CD1c-positive myeloid dendritic cell (primary cell): ENCODE results near the gene ARHGAP28.
"Not testable (repeated sequence)": the region's sequence is repeated elsewhere in the genome, so short reads cannot be mapped to it uniquely, and the experiment has no call there.

Experiments
- DNase-seq: peaks from one replicate; pipeline ENCODE4 v3.0.0-alpha.2; 2016; ENCODE audit errors: extremely low spot score

ARHGAP28 gene

GRCh38 chr18:6816154-6816553 is 86.6 kb downstream of the ARHGAP28 start:
- DNase-seq = no peak

DNA sequence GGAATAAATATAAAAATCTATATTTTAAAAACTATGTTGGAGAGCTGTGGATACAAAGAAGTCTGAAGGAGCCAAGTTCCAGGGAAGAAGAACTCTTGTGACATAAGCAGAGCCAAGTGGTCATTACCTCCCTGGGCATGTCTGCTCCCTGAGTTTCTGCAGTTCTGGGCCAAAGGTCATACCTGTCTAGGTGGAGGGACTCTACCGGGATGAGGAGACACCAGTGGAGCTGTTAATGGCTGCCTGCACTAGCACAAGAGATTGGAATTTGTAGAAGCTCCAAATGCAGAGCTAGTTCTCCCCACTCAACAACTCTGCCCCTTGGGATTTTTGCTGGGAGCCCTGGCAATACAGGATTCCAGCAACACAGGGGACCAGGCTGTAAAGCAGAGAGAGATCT is 89.8 kb downstream of the ARHGAP28 start:
- no peak for DNase-seq

DNA sequence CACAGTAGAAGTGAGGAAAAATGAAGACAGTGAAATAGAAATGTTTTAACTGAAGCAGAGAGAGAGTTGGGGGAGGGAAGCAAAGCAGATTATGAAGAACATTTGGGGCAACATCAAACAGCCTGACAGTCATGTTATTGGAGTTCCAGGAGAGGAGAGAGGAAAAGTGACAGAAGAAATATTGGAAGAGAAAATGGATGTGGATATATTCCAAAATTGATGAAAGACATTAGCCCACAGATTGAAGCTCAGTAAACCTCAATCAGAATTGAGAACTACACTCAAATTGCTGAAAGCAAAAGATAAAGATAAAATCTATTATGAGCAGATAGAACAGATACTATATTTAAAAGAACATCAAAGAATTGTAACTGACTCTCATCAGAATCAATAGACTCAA is 90.8 kb downstream of the ARHGAP28 start:
- DNase-seq = no peak

DNA sequence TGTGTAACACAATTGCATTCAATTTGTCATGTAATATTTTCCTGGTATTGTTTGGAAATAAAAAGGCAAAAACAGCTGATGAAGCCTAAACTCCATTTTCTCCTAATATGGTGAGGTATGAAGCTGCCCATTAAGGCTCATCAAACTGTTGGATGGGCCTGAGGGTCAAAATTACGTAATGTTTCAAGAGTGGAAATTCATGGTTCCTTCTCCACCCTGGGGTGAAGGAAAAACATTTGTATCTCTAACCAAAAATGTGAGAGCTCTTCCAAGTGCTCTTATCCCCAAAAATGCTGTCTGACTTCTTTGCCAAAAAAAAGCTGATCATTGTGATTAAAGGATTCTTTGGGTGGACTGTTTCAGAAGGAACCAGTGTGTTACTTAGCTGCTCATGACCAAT is 91.8 kb downstream of the ARHGAP28 start:
- no peak for DNase-seq

DNA sequence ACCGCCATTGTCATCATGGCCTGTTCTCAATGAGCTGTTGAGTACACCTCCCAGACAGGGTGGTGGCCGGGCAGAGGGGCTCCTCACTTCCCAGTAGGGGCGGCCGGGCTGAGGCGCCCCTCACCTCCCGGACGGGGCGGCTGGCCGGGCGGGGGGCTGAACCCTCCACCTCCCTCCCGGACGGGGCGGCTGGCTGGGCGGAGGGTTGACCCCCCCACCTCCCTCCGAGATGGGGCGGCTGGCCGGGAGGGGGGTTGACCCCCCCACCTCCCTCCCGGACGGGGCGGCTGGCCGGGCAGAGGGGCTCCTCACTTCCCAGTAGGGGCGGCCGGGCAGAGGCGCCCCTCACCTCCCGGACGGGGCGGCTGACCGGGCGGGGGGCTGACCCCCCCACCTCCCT is 97.6 kb downstream of the ARHGAP28 start:
- not testable (repeated sequence) for DNase-seq

DNA sequence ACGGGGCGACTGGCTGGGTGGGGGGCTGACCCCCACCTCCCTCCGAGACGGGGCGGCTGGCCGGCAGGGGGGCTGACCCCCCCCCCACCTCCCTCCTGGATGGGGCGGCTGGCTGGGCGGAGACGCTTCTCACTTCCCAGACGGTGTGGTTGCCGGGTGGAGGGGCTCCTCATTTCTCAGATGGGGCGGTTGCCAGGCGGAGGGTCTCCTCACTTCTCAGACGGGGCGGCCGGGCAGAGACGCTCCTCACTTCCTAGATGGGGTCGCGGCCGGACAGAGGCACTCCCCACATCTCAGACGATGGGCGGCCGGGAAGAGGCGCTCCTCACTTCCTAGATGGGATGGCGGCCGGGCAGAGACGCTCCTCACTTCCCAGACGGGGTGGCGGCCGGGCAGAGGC is 98.0 kb downstream of the ARHGAP28 start:
- DNase-seq = not testable (repeated sequence)

DNA sequence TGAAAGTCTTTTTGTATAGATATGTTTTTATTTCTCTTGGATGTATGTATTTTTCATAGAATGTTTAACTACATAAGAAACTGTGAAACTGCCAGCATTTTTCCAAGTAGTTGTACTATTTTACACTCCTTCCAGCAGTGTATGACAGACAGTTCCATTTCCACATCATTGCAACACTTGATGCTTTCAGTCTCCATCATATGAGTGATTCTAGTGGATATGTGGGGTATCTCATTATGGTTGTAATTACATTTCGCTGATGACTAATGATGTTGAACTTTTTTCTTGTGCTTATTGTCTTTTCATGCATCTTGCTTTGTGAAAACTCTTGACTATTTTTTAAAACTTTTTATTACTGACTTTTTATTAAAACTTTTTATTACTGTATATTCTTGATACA is 101.4 kb downstream of the ARHGAP28 start:
- no peak for DNase-seq

DNA sequence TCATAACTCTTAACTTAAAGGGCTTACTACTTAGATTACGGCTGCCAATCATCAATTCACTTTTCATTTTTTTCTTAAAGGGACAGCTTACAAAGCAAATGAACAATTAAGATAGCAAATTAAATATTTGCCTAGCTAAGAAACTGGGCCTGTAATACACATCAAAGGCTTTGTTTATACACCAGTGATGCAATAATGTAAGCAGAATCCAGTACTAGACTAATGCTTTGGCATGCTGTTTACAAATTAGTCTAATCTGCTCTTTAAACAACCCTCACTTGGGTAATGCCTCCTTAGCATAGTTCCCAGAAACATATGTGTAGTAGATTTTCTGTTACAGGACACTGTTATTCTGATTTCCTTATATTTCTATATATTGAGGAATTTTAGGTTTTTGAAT is 105.8 kb downstream of the ARHGAP28 start:
- DNase-seq = no peak

- no peak for DNase-seq
Observed at GRCh38 chr18:6836331-6836730, 106.8 kb downstream of the ARHGAP28 start.

GRCh38 chr18:6837904-6838303 is 108.4 kb downstream of the ARHGAP28 start:
- no peak for DNase-seq

DNA sequence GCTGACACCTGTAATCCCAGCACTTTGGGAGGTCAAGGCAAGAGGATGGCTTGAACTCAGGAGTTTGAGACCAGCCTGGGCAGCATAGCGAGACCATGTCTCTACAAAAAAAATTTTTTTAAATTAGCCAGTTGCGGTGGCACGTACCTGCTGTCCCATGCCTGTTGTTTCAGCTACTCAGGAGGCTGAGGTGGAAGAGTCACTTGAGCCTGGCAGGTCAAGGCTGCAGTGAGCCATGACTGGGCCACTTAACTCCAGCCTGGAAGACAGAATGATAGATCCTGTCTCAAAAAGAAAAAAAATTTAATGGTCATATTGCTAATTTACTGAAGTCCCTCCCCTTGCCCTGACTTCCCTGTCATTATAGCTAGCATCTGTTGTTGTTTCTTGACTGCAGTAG is 112.6 kb downstream of the ARHGAP28 start:
- DNase-seq = no peak

DNA sequence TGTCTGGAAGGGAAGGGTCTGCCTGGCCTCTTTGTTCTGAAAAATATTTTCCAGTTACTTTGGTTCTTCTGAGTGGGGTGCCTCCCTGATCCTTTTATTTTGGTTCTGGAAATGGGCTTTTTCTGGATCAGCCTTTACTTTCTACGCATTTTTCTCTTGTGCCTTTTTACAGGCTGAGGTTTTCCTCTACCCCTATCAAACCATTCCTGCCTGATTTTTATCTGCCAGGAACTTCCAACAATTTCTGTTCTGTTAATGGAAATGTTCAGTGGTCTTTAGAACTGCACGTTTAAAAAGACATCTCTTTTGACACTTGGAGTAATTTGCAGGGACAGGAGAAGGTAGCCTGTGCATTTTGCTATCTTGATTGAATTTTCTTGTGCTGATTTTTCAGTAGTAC is 113.8 kb downstream of the ARHGAP28 start:
- DNase-seq = no peak

DNA sequence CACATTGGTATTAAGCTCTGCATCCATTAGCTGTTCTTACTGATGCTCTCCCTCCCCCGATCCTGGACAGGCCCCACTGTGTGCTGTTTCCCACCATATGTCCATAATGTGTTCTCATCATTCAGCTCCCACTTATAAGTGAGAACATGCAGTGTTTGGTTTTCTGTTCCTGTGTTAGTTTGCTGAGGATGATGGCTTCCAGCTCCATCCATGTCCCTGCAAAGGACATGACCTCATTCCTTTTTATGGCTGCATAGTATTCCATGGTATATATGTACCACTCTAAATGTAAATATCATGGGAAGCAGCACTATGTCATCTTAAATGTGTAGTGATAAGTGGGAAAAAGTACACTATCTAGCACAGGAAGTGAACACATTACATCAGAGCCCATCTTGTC is 116.0 kb downstream of the ARHGAP28 start:
- DNase-seq = not testable (repeated sequence)

DNA sequence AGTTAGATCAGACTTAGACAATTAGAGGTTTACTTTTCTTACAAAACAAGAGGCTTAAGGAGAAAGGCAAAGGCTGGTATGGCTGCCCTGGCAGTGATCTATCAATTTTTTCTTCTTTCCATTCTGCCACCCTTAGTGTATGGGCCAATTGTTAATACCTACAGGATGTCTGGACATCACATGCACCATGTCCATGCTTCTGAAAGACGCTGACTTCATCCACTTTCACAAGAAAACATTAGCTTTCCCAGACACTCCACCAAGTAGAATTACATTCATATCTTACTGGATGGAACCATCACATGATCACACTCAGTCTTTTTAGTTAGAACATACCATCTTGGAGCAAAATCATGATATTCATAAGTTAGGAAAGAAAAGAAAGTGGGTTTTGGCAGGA is 120.9 kb downstream of the ARHGAP28 start:
- DNase-seq = no peak

DNA sequence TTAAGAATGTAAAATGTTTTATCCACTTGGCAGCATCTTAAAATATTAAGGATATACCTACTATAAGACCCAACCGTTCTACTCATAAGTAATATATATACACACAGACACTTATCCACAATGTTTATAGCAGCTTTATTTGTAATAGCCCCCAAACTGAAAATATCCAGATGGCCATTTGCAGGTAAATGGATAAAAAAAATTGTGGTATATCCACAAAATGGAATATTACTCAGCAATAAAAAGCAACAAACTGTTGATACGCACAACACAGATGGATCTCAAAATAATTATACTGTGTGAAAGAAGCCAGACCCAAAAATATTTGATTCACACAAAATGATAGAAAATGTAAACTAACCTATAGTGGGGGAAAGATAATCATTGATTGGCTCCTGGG is 122.0 kb downstream of the ARHGAP28 start:
- no peak for DNase-seq

- DNase-seq = no peak
Observed at GRCh38 chr18:6854811-6855210, 125.3 kb downstream of the ARHGAP28 start.

DNA sequence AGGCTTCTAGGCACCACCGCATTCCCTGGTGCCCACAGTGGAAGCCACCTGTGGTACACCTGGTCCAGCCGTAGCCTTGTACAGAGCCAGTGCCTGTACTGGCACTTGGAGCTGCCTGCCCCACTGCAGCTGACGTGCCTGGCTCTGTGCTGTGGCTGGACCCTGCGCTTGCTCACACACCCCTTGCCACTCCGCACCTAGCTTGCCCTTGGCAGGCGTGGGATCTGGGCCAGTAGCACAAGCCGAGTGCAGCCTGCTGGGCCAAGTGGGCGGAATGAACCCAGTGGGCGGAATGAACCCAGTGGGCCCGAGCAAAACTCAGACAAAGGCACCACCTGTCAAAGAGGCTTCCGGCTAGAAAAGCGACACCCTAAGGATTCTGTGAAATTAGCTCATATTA is 126.3 kb downstream of the ARHGAP28 start:
- DNase-seq = no peak

DNA sequence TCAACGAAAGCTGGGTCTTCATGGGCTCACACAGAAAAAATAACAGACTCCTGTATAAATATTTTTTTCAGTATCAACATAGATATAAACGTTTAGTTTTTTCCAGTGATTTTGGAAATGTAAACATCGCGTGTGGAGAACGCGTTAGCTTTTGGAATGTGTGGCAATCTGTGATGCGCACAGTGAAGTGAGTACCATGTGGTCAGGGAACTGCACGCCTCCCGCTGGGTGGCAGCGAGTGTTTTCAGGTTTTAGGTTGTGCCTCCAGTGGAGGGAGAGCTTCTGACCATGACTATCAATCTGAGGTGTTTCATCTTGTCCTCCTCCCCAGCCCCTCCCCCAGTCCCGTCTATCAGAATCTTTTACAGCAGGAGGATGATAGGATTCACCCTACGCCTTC is 127.8 kb downstream of the ARHGAP28 start:
- DNase-seq = no peak

DNA sequence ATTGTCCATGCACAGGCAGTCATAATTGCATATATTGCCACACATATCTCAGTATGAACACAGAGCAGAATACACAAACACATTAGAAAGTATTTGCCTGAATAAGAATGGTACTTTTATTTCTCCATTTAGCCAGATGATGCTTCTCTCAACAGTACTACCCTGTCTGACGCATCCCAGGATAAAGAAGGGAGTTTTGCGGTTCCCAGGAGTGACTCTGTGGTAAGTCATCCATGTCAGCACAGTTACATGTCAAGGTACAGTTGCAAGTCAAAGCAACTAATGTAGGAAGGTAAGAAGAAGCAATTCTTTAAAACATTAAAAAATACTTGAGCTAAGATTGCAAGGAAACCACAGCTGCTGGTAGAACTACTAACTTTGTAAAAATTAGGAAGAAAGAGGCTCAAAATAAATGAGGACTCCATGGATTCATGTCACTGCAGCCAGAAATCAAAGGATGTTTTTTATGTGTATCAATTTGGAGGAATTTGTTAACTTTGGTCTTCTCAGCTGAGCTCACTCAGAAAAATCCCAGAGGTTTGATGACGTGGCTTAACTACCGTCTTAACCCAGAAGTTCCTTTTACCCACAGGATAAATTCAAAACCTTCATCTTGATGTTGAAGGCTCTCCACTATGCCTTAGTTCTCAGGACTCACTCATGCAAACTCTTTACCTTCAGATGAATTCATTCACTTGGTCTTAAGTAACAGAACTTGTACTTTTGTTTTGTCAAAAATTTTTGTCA is 130.3 kb downstream of the ARHGAP28 start:
- no peak for DNase-seq

- DNase-seq = no peak
Observed at GRCh38 chr18:6860804-6861448, 131.4 kb downstream of the ARHGAP28 start.

- no peak for DNase-seq
Observed at GRCh38 chr18:6865251-6865650, 135.7 kb downstream of the ARHGAP28 start.

DNA sequence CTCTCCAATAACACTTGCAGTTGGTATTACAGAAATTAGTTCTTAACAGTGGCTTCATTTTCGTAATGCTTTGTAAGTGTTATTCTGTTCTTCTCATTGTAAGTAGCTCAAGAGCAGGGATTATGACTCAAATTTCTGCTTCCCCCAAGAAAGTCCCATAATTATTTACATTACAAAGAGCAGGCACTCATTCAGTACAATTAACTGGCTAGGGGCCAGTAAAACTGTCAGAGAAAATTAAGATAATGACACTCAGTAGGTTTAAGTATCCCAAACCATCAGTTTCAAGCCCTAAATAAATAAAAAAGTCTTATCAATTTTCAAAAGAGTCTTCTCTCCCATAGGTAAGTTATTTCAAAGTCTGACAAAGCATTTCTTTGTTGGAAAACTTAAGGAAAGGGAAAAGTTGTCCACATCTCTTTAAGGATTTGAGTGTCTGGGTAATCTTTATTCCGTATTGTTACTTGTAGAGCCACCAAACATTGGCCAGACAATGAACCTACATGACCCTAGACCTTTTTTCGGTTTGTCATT is 137.1 kb downstream of the ARHGAP28 start:
- DNase-seq = no peak

DNA sequence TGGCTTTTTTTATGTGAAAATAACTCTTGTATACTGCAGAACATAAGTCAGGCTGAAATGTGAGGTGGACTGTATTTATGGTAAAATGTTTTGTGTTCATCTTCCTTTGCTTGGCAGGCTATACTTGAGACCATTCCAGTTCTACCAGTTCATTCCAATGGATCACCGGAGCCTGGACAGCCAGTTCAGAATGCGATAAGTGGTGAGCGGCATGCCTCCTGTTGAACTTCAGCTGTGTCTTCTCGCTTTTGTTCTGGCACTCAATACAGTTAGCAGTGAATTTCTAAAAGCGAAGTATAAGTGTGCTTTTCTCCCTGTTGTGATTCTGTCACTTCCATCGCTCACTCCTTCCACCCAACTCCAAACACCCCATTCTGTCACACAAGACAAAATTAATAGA is 138.5 kb downstream of the ARHGAP28 start:
- no peak for DNase-seq
